ENCODE results near the gene BCL10. TPM values are rescaled to one million over a fixed set of nuclear protein-coding genes. Genes with fewer than 3 reads are reported as not detected.

BCL10 gene
- total RNA-seq, 4 donors from 2014 or later = 9.4 to 21.3 (median 10.6) TPM

DNA sequence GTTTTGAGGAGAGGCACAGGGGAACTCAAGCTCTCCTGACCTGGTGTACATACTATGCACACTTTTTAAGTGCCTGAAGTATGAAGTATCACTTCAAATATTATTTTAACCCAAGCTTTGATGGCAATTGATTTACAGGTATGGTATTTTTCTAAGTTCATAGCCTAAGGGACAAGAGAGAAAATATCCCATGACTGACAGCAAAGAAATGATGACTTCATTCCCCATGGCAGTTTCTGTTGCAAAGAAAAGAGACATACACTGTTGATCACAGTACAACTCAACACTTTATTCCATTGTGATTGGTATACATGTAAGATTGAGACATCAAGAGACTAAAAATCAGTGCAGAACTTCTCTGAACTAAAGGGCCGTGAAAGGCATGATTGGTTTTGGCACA is 41.8 kb upstream of the BCL10 start:
- Histone ChIP-seq H3K9me3 (no peaks in the 10 kb centered on the region), H3K27ac (no peak overlapping the region), H3K4me3 (no peak overlapping the region), H3K36me3 (no peaks in the 10 kb centered on the region), H3K4me1 (peaks cover 0 to 8% (median 4%) of the 10 kb centered on the region in 3 donors), H3K27me3 (no peaks in the 10 kb centered on the region)
- TF ChIP-seq, protein P1, sequence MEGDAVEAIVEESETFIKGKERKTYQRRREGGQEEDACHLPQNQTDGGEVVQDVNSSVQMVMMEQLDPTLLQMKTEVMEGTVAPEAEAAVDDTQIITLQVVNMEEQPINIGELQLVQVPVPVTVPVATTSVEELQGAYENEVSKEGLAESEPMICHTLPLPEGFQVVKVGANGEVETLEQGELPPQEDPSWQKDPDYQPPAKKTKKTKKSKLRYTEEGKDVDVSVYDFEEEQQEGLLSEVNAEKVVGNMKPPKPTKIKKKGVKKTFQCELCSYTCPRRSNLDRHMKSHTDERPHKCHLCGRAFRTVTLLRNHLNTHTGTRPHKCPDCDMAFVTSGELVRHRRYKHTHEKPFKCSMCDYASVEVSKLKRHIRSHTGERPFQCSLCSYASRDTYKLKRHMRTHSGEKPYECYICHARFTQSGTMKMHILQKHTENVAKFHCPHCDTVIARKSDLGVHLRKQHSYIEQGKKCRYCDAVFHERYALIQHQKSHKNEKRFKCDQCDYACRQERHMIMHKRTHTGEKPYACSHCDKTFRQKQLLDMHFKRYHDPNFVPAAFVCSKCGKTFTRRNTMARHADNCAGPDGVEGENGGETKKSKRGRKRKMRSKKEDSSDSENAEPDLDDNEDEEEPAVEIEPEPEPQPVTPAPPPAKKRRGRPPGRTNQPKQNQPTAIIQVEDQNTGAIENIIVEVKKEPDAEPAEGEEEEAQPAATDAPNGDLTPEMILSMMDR (IDR thresholded peaks at IDR 0.05) = no peak
- no peak for TF ChIP-seq POLR2AphosphoS5 (IDR thresholded peaks at IDR 0.05)
- TF ChIP-seq POLR2A (IDR thresholded peaks at IDR 0.05) = no peak
- TF ChIP-seq EP300 (IDR thresholded peaks at IDR 0.05) = no peak
- WGBS, 2 donors (ENCODE audit: low coverage in 1 of 2) = 94 to 100% methylated on average over 1 of the region's 1 CpG
- ATAC-seq = no peak

DNA sequence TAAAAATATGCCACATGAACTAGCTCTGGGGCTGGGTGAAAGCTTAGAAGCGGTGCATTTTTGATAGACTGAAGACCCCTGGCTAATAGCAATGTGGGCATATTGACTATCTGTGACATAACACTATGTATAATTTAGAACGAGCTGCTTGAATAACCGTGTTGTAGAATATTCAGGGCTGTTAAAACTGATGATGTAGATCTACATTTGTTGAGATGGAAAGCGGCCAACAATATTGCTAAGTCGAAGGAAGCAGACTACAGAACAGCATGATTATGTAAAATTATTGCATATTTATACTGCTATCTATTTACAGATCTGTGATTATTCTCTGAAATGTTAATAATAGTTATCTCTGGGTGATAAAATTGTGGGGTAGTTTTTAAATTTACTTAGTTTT is 41.1 kb upstream of the BCL10 start:
- Histone ChIP-seq H3K36me3 (no peaks in the 10 kb centered on the region), H3K4me3 (no peak overlapping the region), H3K27me3 (no peaks in the 10 kb centered on the region), H3K4me1 (peaks cover 0 to 8% (median 4%) of the 10 kb centered on the region in 3 donors), H3K9me3 (no peaks in the 10 kb centered on the region), H3K27ac (no peak overlapping the region)
- TF ChIP-seq POLR2A (IDR thresholded peaks at IDR 0.05) = no peak
- TF ChIP-seq EP300 (IDR thresholded peaks at IDR 0.05) = no peak
- TF ChIP-seq POLR2AphosphoS5 (IDR thresholded peaks at IDR 0.05) = no peak
- TF ChIP-seq, protein P1 (IDR thresholded peaks at IDR 0.05) = no peak
- WGBS, 2 donors (ENCODE audit: low coverage in 1 of 2) = 69 to 81% methylated on average over 5 of the region's 5 CpGs
- ATAC-seq = no peak

DNA sequence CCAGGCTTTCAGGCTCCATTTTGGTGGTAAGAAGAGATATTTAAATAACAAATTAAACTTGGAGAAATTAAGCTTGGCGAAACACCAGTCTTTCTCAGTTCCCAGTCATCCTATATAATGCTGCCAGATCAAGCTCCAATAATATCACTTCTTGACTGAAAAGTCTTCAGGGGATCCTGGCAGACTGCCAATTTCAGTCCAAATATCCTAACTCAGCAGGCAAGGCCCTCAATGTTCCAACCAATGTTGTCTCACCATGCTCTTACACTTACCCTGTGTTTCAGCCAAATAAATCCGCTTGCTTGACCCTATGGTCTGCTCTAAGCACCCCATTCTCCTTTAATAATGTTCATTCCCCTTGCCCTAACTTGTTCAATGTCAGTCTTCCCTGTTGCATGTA is 39.9 kb upstream of the BCL10 start:
- Histone ChIP-seq H3K4me1 (peaks cover 0 to 8% (median 4%) of the 10 kb centered on the region in 3 donors), H3K27ac (no peak overlapping the region), H3K36me3 (no peaks in the 10 kb centered on the region), H3K9me3 (no peaks in the 10 kb centered on the region), H3K27me3 (no peaks in the 10 kb centered on the region), H3K4me3 (no peak overlapping the region)
- TF ChIP-seq EP300 (IDR thresholded peaks at IDR 0.05) (no peak), POLR2AphosphoS5 (IDR thresholded peaks at IDR 0.05) (no peak), POLR2A (IDR thresholded peaks at IDR 0.05) (no peak)
- TF ChIP-seq, protein P1 (IDR thresholded peaks at IDR 0.05) = no peak
- ATAC-seq = no peak
- 96 to 100% methylated on average over 2 of the region's 2 CpGs for WGBS, 2 donors (ENCODE audit: low coverage in 1 of 2)

DNA sequence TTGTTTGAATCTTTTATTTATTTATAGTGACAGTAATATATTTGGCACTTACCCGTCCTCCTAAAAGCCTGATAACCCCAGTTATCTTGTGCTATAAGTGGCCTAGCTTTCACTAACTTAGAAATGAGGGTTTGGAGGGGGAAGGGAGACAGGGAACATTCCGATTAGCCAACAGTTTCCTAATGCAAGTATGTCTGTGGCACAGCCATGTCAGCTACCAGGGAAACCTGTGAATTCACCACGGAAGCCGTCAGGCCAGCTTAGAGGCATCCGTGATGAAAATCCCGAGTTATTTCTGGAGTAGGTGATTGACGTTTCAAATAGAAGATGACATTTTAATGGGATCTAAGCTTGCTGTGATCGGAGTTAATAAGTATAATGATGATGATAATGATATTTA is 39.4 kb upstream of the BCL10 start:
- no peaks in the 10 kb centered on the region for H3K36me3 ChIP-seq
- WGBS, 2 donors (ENCODE audit: low coverage in 1 of 2) = 69 to 92% methylated on average over 8 of the region's 8 CpGs
- H3K4me1 ChIP-seq = peaks cover 0 to 8% (median 4%) of the 10 kb centered on the region in 3 donors
- ATAC-seq = no peak
- no peaks in the 10 kb centered on the region for H3K9me3 ChIP-seq
- no peak overlapping the region for H3K27ac ChIP-seq
- TF ChIP-seq POLR2AphosphoS5 (IDR thresholded peaks at IDR 0.05) (no peak), POLR2A (IDR thresholded peaks at IDR 0.05) (no peak), EP300 (IDR thresholded peaks at IDR 0.05) (no peak)
- TF ChIP-seq, protein P1 (IDR thresholded peaks at IDR 0.05) = no peak
- no peaks in the 10 kb centered on the region for H3K27me3 ChIP-seq
- no peak overlapping the region for H3K4me3 ChIP-seq

DNA sequence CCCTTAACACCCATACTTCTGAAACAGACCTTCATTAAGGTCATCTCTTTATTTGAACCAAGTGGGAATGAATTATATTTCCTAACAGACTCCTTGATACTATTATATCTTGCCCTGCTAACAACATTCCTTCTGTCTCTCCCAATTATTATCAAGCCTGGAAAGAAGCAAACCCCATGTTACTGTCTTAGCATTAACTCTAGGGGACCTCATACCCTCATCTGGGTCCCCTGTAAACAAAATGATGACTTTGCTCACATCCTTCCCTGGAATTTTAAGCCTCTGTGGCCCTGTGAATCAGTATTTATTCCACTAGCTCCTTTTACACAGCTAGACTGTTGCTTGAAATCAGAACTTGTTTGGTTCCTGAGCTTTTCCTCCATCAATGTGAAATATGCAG is 38.3 kb upstream of the BCL10 start:
- Histone ChIP-seq H3K36me3 (no peaks in the 10 kb centered on the region), H3K4me1 (peaks cover 0 to 8% (median 4%) of the 10 kb centered on the region in 3 donors), H3K9me3 (no peaks in the 10 kb centered on the region), H3K27ac (peak overlapping the region in 1 of 4 donors; percentile 61), H3K27me3 (no peaks in the 10 kb centered on the region), H3K4me3 (no peak overlapping the region)
- TF ChIP-seq POLR2A (IDR thresholded peaks at IDR 0.05) = no peak
- no peak for TF ChIP-seq EP300 (IDR thresholded peaks at IDR 0.05)
- TF ChIP-seq, protein P1 (IDR thresholded peaks at IDR 0.05) = no peak
- TF ChIP-seq POLR2AphosphoS5 (IDR thresholded peaks at IDR 0.05) = no peak
- no peak for ATAC-seq

Data from gastroesophageal sphincter (tissue), 4 donors.